Astrocyte (in vitro differentiated cells and primary cell): ENCODE data around the gene KXD1. TPM values are rescaled to one million over a fixed set of nuclear protein-coding genes. Genes with fewer than 3 reads are reported as not detected.

Experiments
- DNase-seq: peaks from one replicate; pipeline ENCODE4 v3.0.0-alpha.2; 2010; ENCODE audit warnings: low read depth
- FAIRE-seq: peaks from 2 replicates; lab custom pipeline; 2011; peaks lifted over from hg19 to GRCh38; lab: Jason Lieb, UNC
- H2AFZ ChIP-seq: 2 replicates; pipeline ENCODE4 v1.6.0; 2012; ENCODE audit warnings: low read depth, low read length, inconsistent platforms
- H3K27ac ChIP-seq: 2 replicates; pipeline ENCODE4 v1.5.1; 2011; ENCODE audit warnings: low read depth, low read length, inconsistent platforms
- H3K27me3 ChIP-seq: 2 replicates; pipeline ENCODE4 v1.6.0; 2011; ENCODE audit warnings: low read length, inconsistent platforms; ENCODE audit not compliant: insufficient read depth
- H3K36me3 ChIP-seq: 2 replicates; pipeline ENCODE4 v1.5.1; 2011; ENCODE audit warnings: low read length, inconsistent platforms; ENCODE audit not compliant: insufficient read depth
- H3K4me1 ChIP-seq: 2 replicates; pipeline ENCODE4 v1.5.1; 2011; ENCODE audit warnings: low read length, inconsistent platforms; ENCODE audit not compliant: insufficient read depth
- H3K4me2 ChIP-seq: 2 replicates; pipeline ENCODE4 v1.6.0; 2012; ENCODE audit warnings: low read length, inconsistent platforms
- H3K4me3 ChIP-seq: 2 replicates; pipeline ENCODE4 v1.5.1; 2011; ENCODE audit warnings: low read depth, mild to moderate bottlenecking, low read length, inconsistent platforms; ENCODE audit not compliant: insufficient read depth
- H3K79me2 ChIP-seq: 2 replicates; pipeline ENCODE4 v1.6.0; 2012; ENCODE audit warnings: mild to moderate bottlenecking, low read length, inconsistent platforms; ENCODE audit not compliant: insufficient read depth
- H3K9ac ChIP-seq: 2 replicates; pipeline ENCODE4 v1.6.0; 2012; ENCODE audit warnings: mild to moderate bottlenecking, low read length, inconsistent platforms
- H3K9me3 ChIP-seq: 2 replicates; pipeline ENCODE4 v1.5.1; 2012; ENCODE audit warnings: low read depth, mild to moderate bottlenecking, low read length, inconsistent platforms; ENCODE audit not compliant: insufficient read depth
- H4K20me1 ChIP-seq: 2 replicates; pipeline ENCODE4 v1.6.0; 2012; ENCODE audit warnings: low read length, inconsistent platforms; ENCODE audit not compliant: insufficient read depth
- H3K27ac Mint-ChIP-seq: one replicate; pipeline ENCODE4 v1.8.0; 2021; ENCODE audit warnings: mild to moderate bottlenecking, mixed read lengths; ENCODE audit not compliant: unreplicated experiment
- H3K27me3 Mint-ChIP-seq: one replicate; pipeline ENCODE4 v1.8.0; 2021; ENCODE audit warnings: low read depth, mixed read lengths; ENCODE audit not compliant: unreplicated experiment
- H3K36me3 Mint-ChIP-seq: one replicate; pipeline ENCODE4 v1.8.0; 2021; ENCODE audit warnings: low read depth, mixed read lengths; ENCODE audit not compliant: unreplicated experiment
- H3K4me1 Mint-ChIP-seq: one replicate; pipeline ENCODE4 v1.8.0; 2021; ENCODE audit warnings: low read depth, mixed read lengths; ENCODE audit not compliant: unreplicated experiment
- H3K4me3 Mint-ChIP-seq: one replicate; pipeline ENCODE4 v1.8.0; 2021; ENCODE audit warnings: mild to moderate bottlenecking, moderate library complexity, mixed read lengths; ENCODE audit not compliant: unreplicated experiment
- H3K9me3 Mint-ChIP-seq: one replicate; pipeline ENCODE4 v1.8.0; 2021; ENCODE audit warnings: mild to moderate bottlenecking, mixed read lengths; ENCODE audit not compliant: unreplicated experiment
- CTCF ChIP-seq: IDR thresholded peaks from 2 replicates; pipeline ENCODE4 v1.5.1; 2011; ENCODE audit warnings: low read depth, mild to moderate bottlenecking, inconsistent platforms, low read length, moderate library complexity; ENCODE audit not compliant: insufficient read depth
- EZH2 ChIP-seq: IDR thresholded peaks from 2 replicates; pipeline ENCODE4 v1.6.1; 2012; ENCODE audit warnings: mild to moderate bottlenecking, low read length, inconsistent platforms; ENCODE audit not compliant: insufficient read depth
- total RNA-seq: library from RNA; stranded (reverse); gene quantifications from 2 replicates; pipeline ENCODE4 v1.2.1, GENCODE V29; 2021

KXD1 gene
- total RNA-seq, 1 donor from 2014 or later: 80.2 TPM

GRCh38 chr19:18603255-18603957 is 45.7 kb downstream of the KXD1 start:
- Mint-ChIP-seq H3K9me3 (no peaks in the 10 kb centered on the region), H3K27me3 (peaks cover 52% of the 10 kb centered on the region), H3K4me3 (peak overlapping the region; percentile 47), H3K36me3 (peaks cover 3% of the 10 kb centered on the region), H3K4me1 (peaks cover 5% of the 10 kb centered on the region), H3K27ac (peak overlapping the region; percentile 50)
- DNase-seq (no peak), FAIRE-seq (no peak)
- H3K4me2 ChIP-seq: peak overlapping the region; percentile 76
- H3K27me3 ChIP-seq: peaks cover 28% of the 10 kb centered on the region
- no peaks in the 10 kb centered on the region for H3K36me3 ChIP-seq
- TF ChIP-seq CTCF: no peak
- peak; percentile 22 for TF ChIP-seq EZH2
- H3K9me3 ChIP-seq: no peaks in the 10 kb centered on the region
- H3K9ac ChIP-seq: no peak overlapping the region
- H3K79me2 ChIP-seq: no peaks in the 10 kb centered on the region
- H2AFZ ChIP-seq: peak overlapping the region; percentile 47
- H3K4me1 ChIP-seq: peaks cover 3% of the 10 kb centered on the region
- peaks cover 4% of the 10 kb centered on the region for H4K20me1 ChIP-seq
- H3K27ac ChIP-seq: no peak overlapping the region
- H3K4me3 ChIP-seq: no peak overlapping the region

- peaks cover 9% of the 10 kb centered on the region for H4K20me1 ChIP-seq
- no peak overlapping the region for H3K9ac ChIP-seq
- no peaks in the 10 kb centered on the region for H3K79me2 ChIP-seq
- no peak overlapping the region for H3K27ac Mint-ChIP-seq
- H3K4me1 ChIP-seq: peaks cover 3% of the 10 kb centered on the region
- FAIRE-seq (no peak), DNase-seq (no peak)
- no peak overlapping the region for H2AFZ ChIP-seq
- no peak overlapping the region for H3K27ac ChIP-seq
- H3K9me3 Mint-ChIP-seq: no peaks in the 10 kb centered on the region
- H3K4me1 Mint-ChIP-seq: peaks cover 5% of the 10 kb centered on the region
- H3K36me3 ChIP-seq: no peaks in the 10 kb centered on the region
- TF ChIP-seq EZH2: no peak
- no peak for TF ChIP-seq CTCF
- H3K9me3 ChIP-seq: no peaks in the 10 kb centered on the region
- H3K4me3 ChIP-seq: no peak overlapping the region
- peak overlapping the region; percentile 30 for H3K4me2 ChIP-seq
- peaks cover 35% of the 10 kb centered on the region for H3K27me3 ChIP-seq
- peaks cover 3% of the 10 kb centered on the region for H3K36me3 Mint-ChIP-seq
- no peak overlapping the region for H3K4me3 Mint-ChIP-seq
- peaks cover 56% of the 10 kb centered on the region for H3K27me3 Mint-ChIP-seq
These were observed 46.5 kb downstream of the KXD1 start for GRCh38 chr19:18603958-18604819.
